H4 (cell line): Measurements from ENCODE around the gene PRPF4. TPM values are rescaled to one million over a fixed set of nuclear protein-coding genes. Genes with fewer than 3 reads are reported as not detected.
"Not testable (repeated sequence)": the region's sequence is repeated elsewhere in the genome, so short reads cannot be mapped to it uniquely, and the experiment has no call there.

Experiments used
- DNase-seq: peaks from one replicate; pipeline ENCODE4 v3.0.0-alpha.2; 2015; ENCODE audit warnings: low spot score
- total RNA-seq: library from RNA; depleted of rRNA; stranded (reverse); fragments of >200 nt; shearing (Covaris generic); gene quantifications from 2 replicates; pipeline ENCODE4 v1.2.3, GENCODE V29; 2014

The PRPF4 gene
- total RNA-seq, 1 experiment from 2014 or later, result 45.9 TPM

DNA sequence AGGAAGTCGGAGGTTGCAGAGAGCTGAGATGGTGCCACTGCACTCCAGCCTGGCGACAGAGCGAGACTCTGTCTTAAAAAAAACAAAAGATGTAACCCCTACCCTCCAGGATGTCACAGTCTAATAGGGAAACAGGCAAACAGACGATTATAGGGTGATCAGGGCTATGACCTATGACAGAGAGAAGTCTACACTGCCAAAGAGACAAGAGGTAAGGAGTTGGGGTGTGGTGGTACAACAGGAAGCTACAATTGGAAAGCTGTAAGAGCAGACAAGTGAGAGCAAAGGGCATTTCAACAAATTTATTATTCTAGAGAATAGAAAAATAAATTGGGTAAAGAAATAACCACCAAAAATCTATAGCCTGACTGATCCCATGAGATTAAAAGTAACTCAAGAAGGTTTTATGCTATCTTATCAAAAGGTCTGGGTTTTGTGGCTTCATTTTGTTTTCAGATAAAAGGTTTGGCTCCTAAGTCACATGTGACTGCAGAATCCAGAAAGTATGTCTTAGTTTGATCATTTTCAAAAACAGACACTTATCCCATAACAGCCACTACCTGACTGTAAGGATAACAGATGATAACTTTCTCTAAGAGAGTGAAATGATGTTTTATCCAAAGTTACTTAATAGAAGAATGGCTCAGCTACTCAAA is 7.4 kb upstream of the PRPF4 start:
- no peak for DNase-seq

- no peak for DNase-seq
Observed at GRCh38 chr9:113269355-113269754, 6.1 kb upstream of the PRPF4 start.

DNA sequence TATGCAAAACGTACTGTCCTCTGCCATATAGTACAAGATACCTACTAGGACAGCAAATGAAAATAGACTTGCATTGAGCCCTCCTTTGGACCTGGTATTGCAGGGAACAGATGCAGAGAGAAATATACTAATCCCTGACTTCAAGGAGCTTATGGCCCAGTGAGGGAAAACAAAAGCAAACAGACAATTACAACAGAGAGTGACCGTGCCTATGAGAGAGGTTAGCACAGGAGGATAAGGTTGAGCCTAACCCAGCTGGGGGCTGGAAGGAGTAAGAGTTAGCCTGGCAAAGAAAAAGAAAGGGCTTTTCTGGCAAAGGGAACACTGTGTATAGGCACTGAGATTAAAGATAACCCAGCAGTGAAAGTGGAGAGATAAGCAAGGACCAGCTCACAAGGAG is 5.6 kb upstream of the PRPF4 start:
- no peak for DNase-seq

DNA sequence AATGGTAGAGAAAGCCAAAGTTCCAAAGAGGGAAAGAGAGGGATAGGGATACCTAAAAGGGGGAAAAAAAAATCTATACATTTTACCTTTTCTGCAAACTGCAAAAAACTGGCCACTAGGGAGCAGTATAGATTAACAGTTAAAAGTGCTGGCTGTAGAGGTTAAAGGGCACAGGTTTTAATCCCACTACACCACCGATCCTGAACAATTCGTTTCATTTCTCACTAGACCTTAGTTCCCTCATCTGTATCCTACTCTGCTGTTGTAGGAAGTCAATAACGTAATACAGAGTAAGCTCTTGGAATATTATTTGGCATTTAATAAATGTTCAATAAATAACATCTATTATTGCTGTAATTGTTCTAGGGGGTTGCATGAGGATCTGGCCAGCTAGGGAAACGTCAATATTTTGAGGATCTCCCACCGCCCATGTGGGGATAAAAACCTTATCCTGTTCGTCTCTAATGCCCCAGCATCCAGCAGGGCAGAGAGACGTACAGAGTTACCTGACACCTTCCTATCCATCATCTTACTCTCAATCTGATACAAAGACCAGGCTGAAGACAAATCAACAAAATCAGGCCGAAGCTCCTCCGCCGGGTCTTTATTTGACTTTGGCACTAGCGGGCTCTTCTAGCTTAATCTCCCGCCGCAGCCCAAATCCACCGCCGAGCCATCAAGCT is 843 bp upstream of the PRPF4 start:
- DNase-seq, result peak; percentile 49

DNA sequence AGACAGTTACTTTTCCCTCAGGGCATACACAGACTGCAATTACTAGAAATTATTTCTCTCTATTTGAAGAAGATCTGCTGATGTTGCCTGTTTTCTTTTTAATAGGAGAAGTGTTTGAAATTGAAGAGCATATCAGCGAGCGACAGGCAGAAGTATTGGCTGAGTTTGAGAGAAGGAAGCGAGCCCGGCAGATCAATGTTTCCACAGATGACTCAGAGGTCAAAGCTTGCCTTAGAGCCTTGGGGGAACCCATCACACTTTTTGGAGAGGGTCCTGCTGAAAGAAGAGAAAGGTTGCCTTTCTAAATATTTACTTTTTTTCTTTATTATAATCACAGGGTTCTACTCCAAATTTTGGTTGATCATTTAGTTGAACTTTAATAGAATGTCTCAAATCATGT is 3.4 kb downstream of the PRPF4 start:
- no peak for DNase-seq

DNA sequence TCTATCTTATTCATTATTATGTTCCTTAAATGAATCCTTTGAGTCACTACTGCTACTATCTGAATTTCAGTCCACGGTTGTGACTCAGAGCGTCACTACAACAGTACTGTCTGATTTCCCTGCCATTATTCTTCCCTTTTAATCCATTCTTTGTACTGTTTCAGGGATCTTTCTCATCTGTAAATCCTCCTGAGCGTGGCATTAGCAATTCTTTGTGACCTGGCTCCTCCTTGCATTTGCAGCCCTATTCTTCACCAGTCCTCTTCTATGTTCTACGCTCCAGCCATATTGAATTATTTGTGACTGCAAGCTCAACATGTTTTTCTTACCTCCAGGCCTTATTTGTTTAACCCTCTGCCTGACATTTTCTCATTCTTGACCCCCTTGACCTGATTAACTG is 5.9 kb downstream of the PRPF4 start:
- no peak for DNase-seq

DNA sequence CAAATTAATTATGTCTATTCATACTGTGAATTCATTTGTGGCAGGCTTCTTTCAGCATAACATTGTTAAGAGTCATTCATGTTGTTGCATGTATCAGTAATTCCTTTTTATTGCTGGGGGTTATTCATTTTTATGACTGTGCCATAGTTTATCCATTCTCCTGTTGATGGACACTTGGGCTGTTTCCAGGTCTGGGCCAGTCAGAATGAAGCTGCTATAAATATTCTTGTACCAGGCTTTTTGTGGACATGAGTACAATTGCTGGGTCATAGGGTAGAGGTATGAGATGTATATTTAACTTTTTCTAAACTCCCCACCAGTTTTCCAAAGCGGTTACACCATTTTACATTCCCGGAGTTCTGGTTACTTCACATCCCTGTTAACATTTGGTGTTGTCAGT is 13.6 kb downstream of the PRPF4 start:
- no peak for DNase-seq

DNA sequence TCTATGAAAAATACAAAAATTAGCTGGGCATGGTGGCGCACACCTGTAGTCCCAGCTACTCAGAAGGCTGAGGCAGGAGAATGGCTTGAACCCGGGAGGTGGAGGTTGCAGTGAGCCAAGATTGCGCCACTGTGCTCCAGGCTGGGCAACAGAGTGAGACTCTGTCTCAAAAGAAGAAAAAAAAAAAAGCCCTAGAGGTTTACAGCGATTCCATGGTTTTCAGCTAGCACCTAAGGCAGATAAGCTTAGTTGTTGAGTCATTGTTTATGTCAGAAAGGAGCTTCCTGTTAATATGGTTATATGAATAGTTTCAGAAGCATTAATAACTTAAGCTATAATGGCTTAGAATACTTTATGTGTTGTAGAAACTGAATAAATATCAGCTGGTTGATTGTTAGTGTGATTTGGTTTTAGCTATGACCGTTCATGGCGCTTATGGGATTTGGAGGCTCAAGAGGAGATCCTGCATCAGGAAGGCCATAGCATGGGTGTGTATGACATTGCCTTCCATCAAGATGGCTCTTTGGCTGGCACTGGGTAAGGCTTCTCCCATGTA is 14.7 kb downstream of the PRPF4 start:
- no peak for DNase-seq

DNA sequence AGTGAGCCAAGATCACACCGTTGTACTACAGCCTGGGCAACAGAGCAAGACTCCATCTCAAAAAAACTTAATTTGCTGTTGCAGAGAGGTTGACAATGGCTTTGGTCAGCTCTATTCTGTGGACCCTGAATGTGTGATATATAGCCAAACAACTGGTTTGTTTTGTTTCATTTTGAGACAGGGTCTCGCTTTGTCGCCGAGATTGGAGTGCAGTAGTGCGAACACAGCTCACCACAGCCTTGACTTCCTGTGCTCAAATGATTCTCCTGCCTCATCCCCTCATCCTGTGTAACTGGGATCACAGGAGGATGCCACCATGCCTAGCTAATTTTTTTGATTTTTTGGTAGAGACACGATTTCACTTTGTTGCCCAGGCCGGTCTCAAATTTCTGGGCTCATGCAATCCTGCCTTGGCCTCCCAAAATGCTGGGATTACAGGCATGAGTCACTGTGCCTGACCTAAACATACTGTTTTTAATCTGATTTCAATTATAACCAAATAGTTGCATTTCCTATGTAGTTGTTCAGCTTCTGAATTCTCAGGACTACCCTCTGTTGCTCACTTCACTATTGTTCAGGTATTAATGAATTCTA is 17.9 kb downstream of the PRPF4 start:
- no peak for DNase-seq

DNA sequence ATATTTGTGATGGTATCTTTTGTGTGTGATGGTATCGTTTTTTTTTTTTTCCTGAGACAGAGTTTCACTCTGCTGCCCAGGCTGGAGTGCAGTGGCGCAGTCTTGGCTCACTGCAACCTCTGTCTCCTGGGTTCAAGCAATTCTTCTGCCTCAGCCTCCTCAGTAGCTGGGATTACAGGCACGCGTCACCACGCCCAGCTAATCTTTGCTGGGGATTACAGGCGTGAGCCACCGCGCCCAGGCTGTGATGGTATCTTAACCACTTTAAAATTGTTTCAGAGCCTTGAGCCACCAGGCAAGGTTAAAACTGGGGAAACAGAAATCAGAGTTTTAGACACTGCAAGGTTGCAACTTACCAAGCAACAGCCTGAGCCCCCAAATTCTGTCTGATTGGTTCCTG is 20.8 kb downstream of the PRPF4 start:
- not testable (repeated sequence) for DNase-seq

DNA sequence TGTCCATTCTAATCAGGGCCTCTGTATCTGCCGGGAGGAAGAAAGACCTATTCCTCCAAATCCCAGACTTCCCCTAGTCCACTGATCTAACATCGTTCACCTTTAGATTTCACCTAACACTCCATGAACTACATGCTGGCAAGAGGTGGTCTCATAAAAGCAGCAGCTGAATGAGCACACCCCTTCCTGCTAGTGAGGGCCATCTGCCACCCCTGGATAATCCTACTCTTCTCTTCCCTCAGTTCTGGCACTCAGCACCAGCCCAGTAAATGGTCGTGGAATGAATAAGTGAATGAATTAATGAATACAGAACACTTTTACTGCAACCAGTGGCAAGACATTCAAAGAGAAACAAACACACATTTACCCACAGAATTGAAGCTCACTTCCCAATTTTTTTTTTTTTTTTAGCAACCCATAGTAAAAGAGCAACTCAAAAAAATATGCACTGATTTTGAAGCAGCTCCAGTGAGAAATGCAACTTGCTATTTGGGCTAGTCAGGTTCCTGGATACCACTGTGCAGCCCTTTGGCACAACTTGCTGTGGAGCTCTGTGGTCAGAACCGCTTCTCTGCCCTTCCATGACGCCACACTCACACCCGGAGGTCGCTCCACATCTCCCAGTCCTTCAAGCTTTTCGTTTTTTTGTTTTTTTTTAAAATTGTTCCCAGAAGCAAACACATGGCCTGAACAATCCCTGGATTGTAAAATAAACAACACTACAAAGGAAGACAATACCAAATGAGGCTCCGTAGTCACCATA is 21.5 kb downstream of the PRPF4 start:
- no peak for DNase-seq

DNA sequence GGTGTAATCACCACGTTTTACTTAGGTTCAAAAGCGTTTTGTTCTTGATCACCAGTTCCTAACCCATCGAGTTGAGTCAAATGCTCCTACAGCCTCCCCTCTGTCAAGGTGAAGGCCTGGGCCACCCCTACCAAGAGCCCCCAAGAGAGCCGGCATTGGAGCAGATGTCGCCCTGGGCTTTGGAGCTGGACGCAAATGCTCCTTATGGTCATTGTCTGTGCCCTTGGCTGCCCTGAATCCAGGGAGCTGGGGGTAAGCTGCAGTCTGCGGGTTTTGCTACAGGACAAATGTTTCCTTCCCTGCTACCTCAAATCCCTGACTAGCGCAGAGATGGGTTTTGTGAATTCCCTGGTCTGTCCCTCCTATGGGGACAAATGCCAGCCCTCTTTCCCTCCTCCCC is 22.9 kb downstream of the PRPF4 start:
- no peak for DNase-seq

DNA sequence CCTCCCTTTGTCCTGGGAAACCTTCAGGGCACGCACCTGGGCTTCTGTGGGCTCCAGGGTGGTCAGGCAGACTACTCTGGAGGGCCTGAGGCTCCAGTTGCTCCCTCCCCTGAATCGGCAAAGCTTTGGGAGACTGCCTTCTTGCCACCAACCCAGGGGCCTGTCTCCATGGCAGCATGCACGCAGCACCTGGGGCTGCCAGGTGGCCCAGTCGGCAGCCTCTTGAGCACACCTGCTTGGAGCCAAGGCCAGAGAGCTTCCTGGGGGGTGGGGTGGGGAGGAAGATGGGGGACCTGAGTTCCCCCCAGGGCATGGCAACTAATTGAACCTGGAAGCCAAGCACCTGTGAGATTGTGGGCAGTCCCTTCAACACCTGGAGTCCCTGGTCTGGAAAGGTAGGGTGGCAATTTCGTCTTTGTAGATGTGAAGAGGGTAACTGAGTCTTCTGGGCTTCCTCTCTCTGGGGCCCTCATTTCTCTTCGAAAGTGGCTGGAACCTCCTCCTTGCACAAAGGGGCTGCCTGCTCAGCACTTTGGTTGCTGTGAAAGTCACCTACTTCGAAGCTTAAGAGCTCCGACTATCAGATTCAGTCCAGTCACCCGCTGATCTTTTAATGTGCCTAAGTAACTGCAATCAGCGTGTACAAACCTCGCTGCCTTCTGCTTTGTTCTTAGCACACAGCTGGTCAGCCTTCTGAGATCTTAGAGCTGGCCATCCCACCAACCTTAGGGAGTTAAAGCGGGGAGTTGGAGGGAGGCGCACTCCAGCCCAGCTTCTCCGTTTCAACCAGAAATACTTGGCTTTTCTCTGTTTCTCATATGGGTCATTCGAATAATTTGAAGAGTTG is 23.7 kb downstream of the PRPF4 start:
- no peak for DNase-seq

DNA sequence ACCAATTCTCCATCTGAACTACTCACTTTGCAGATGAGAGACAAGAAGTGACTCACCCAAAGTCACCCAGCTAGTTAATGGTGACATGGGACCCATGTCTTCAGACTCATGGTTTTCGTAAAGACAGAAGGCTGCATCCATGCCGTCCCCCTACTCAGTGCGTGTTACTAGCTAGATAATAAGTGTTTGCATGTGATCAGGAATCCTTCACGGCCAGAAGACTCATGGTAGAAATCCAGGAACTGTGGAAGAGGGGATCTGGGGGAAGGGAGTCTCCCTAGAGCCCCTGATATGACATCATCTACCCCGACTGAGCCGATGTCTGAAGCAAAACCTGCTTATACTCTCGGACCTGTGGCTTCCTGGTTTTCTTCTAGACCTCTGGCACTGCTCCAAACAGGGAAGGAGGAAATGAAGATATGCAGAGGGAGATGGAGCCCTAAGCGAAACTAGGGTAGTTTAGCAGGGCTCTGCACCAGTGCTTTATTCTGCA is 24.4 kb downstream of the PRPF4 start:
- DNase-seq, result peak; percentile 10

DNA sequence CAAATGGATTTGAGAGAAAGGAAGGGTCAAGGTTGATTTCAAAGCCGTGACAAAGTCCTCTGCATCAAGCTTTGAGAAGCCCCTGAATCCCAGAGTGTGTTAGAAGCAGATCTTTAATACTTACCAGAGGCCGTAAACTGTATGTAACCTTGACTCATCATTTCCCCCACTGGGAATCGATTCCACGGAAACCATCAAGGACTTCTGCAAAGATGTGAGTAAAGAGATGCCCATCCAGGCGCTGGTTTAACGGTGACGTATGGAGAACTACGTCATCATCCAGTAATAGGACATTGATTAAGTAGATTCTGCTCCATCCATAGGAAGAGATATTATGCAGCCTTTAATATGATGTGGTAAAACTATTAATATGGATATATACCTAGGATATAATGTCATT is 26.1 kb downstream of the PRPF4 start:
- no peak for DNase-seq

DNA sequence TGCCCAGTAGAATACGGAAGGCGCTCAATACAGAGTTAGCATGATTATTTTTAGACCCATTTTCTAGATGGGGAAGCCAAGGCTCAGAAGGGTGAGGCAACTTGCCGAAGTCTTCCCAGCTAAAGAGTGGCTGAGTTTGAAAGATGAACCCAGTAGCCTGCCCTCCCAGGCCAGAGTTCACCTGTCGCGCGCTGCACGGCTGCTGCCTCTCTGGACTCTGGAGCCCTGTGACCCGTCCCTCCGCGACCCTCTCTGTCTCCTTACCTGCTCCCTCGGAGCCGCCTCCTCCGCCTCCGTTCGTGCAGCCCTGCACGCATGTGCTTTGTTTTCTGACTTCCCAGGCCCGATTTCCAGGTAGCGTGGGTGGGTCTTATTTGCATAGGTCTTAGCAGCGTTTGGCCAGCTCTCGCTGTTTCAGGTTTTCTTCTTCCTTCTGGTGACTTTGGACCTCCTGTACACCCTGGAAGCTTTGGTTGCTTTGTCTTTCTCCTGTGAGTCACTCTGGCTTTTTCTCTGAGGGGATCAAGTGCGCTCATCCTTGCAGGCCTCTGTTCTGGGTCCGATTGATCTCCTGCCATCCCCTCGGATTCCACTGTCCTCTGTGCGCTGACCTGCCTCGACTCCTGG is 27.4 kb downstream of the PRPF4 start, which contains the start of gene RNF183:
Gene RNF183, minus strand, starts transcription at position 585 of the 627 bp plus-strand sequence. CDS start 5,192 bp downstream, outside the sequence.
- no peak for DNase-seq

DNA sequence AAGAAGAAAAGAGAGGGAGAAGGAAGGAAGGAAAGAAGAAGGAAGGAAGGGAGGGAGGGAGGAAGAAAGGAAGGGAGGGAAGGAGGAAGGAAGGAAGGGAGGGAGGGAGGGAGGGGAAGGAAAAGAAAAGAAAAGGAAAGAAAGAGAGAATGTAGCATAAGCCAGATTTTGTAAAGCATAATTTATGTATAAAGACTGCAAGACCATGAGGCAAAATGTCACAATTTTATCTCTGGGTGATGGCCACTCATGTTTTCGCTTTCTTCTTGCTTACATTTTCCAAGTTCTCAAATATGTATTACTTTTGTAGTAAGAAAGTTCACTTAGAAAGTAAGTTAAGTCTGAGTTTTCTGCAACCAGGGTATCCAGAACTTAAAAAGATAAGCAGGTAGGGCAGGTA is 31.1 kb downstream of the PRPF4 start:
- no peak for DNase-seq

DNA sequence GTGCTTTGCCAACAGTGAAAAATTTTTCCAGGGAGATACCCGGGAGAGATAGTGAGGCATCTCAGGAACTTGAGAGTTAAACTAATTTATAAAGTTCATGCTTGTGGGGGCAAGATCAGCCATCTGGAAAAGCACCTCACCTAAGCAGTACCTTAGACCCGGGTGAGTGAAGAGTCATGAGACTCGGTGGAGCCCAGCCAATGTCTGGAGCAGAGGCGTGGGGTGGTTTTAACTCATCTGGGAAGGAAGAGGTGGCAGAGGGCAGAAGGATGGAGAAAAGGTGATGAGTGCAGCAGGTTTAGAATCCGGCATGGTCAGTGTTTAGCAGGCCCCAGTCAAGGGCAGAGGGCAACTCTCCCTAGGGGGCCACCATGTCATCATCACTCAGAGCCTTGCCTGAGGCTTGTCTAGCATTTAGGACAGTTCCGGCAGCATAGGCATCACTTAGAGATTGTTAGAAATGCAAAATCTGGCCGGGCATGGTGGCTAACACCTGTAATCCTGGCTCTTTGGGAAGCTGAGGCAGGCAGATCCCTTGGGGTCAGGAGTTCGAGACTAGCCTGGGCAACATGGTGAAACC is 32.0 kb downstream of the PRPF4 start:
- DNase-seq, result no peak

DNA sequence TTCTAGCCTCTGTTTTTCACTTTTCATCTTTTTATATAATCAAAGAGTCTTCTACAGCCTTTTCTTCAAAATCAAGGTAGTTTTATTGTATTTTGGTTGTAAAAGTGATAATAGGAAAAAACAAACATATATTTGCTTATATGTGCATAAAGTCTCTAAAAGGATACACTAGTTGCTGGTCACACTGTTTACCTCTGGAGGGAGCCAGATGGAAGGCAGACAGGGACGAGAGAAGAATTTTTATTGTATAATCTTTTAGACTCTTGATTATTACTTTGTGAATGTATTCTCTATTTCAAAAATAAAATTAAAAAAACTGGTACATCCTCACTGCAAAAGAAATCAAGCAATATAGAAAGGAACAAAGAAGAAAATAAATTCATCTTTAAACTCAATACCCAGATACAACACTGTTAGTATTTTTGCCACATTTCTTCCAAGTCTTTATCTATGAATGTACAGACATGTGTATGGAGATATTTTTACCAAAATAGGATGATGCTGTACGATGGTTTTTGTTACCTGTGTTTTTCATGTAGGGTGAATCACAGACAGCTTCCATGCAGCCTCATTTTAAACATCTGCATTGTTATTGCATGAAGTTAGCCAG is 33.9 kb downstream of the PRPF4 start:
- DNase-seq, result peak; percentile 32

DNA sequence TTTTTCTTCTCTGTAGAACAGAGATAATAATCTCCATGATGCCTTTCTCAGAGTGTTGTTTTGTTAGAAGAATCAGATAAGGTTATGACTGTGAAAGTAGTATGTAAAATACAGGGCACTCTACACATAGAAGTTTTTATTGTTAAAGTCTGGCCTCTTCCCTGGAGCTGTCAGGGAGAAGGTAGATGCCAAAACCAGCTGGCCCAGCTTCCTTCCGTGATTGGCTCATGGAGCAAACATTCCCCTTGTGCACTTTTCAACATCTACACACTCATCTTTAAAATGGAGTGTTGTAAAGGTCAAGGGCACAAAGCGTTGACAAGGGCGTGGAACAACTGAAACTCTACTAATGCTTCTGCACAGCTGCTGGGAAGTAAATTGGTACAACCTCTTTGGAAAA is 35.1 kb downstream of the PRPF4 start:
- DNase-seq, result no peak
